WI38 (cell line): ENCODE results near the gene CXCR3.

Source experiments
- H3K4me3 ChIP-seq: 2 replicates; pipeline ENCODE4 v1.5.1; 2011; ENCODE audit warnings: low read depth, mild to moderate bottlenecking, control low read depth, low read length
- CTCF ChIP-seq: IDR thresholded peaks from 2 replicates; pipeline ENCODE4 v1.5.1; 2012; ENCODE audit warnings: low read depth, mild to moderate bottlenecking, control low read depth, low read length

CXCR3 gene

GRCh38 chrX:71634366-71634765 lies 16.1 kb upstream of the CXCR3 start:
- H3K4me3 ChIP-seq = no peak overlapping the region
- TF ChIP-seq CTCF = no peak

DNA sequence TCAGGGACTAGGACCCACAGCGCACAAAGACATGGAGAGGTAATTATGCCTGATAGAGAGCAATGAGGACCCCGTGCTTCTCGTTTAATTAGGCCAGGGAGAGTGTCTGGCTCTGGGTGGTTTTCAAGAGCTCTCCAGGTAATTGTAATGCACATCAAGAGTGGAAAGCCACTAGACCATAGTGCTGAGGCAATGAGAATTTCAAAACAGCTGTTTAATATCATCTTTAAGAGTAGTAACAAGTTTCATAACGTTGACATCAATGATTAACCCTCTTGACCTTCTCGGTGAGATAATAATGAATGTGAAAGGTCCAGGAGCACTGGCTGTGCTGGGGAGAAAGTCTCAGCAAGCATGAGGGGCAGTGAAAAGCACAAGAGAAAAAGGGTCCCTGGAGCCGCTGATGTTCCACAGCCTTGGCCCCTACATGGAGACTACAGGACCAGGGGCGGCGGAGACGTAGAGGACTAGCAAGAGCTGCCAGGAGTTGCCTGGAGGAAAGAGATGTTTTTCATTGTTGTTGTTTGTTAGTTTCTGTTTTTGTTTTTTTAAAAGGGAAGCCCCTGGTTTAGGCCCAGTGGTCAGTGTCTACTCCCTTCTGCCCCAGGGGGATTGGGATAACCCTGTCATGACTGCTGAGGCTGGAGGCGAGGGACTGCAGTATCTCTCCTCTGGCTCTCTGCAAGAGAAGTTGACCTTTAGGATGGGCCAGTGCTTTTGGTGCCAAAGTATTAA lies 14.8 kb upstream of the CXCR3 start:
- TF ChIP-seq CTCF = no peak
- no peak overlapping the region for H3K4me3 ChIP-seq

GRCh38 chrX:71629467-71629866 lies 11.2 kb upstream of the CXCR3 start:
- TF ChIP-seq CTCF = no peak
- H3K4me3 ChIP-seq = no peak overlapping the region

- H3K4me3 ChIP-seq = no peak overlapping the region
- TF ChIP-seq CTCF = no peak
Measured at GRCh38 chrX:71627588-71628404, 9.5 kb upstream of the CXCR3 start.

- H3K4me3 ChIP-seq = no peak overlapping the region
- TF ChIP-seq CTCF = no peak
Measured at GRCh38 chrX:71626576-71626975, 8.3 kb upstream of the CXCR3 start.

DNA sequence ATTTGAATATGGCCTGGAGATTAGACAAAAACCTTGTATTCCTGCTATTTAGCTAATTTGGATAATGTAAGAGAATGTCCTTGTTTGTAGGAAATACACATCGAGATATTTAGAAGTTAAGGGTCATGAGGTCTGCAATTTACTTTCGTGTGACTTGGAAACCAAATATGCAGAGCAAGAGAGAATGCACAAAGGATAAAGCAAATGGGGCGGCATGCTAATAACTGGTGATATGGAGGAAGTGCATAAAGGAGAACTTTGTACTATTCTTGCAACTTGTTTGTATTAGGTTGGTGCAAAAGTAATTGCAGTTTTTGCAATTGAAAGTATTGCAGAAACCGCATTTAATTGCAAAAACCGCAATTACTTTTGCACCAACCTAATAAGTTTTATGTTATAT lies 7.2 kb upstream of the CXCR3 start:
- TF ChIP-seq CTCF = no peak
- H3K4me3 ChIP-seq = no peak overlapping the region

- H3K4me3 ChIP-seq = no peak overlapping the region
- TF ChIP-seq CTCF = no peak
Measured at GRCh38 chrX:71623714-71624113, 5.4 kb upstream of the CXCR3 start.
